HEK293 (cell line): Measurements from ENCODE around the gene LRRC59.

Experiments used
- ZNF530 ChIP-seq: fragments of 450-650 bp; formaldehyde crosslinking; IDR thresholded peaks from 2 replicates; pipeline ENCODE4 v1.5.1; 2016; ENCODE audit warnings: low read depth, missing biosample characterization, missing genetic modification characterization
- ZNF670 ChIP-seq: fragments of 450-650 bp; formaldehyde crosslinking; IDR thresholded peaks from 2 replicates; pipeline ENCODE4 v1.5.1; 2016; ENCODE audit warnings: missing biosample characterization, missing genetic modification characterization, low read depth
- TF ChIP-seq, protein P1 (sequence below): fragments of 450-650 bp; formaldehyde crosslinking; IDR thresholded peaks from 2 replicates; pipeline ENCODE4 v1.5.1; 2016; ENCODE audit warnings: missing biosample characterization, missing genetic modification characterization

DNA sequence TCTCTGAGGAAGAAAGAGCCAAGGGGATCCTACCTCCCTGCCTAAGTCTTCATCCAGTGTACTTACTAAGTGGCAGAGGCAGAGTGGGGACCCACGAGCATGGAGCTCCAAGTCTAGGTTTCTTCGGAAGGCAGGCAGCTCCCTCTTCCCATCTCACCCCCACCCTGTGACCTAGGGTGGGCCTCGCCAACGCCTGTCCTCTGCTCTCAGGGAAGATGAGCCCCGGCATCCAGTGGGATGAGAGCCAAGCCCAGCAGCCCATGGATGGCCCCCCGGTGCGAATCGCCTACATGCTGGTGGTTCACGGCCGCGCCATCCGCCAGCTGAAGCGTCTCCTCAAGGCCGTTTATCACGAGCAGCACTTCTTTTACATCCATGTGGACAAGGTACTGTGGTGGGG is 43.1 kb downstream of the LRRC59 start:
- no peak for TF ChIP-seq ZNF670 (tag by site-specific recombination)
- TF ChIP-seq ZNF530 (tag by site-specific recombination), result no peak
- TF ChIP-seq, protein P1, sequence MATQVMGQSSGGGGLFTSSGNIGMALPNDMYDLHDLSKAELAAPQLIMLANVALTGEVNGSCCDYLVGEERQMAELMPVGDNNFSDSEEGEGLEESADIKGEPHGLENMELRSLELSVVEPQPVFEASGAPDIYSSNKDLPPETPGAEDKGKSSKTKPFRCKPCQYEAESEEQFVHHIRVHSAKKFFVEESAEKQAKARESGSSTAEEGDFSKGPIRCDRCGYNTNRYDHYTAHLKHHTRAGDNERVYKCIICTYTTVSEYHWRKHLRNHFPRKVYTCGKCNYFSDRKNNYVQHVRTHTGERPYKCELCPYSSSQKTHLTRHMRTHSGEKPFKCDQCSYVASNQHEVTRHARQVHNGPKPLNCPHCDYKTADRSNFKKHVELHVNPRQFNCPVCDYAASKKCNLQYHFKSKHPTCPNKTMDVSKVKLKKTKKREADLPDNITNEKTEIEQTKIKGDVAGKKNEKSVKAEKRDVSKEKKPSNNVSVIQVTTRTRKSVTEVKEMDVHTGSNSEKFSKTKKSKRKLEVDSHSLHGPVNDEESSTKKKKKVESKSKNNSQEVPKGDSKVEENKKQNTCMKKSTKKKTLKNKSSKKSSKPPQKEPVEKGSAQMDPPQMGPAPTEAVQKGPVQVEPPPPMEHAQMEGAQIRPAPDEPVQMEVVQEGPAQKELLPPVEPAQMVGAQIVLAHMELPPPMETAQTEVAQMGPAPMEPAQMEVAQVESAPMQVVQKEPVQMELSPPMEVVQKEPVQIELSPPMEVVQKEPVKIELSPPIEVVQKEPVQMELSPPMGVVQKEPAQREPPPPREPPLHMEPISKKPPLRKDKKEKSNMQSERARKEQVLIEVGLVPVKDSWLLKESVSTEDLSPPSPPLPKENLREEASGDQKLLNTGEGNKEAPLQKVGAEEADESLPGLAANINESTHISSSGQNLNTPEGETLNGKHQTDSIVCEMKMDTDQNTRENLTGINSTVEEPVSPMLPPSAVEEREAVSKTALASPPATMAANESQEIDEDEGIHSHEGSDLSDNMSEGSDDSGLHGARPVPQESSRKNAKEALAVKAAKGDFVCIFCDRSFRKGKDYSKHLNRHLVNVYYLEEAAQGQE (tag by site-specific recombination), result no peak
